Body of pancreas (tissue), 4 donors: ENCODE data around the gene PEAK1.

ENCODE experiments used
- CTCF ChIP-seq, 7 experiments: fragments of 450-650 bp in 4 of 7; fragments of 200-600 bp in 3 of 7; sonication (generic) in 3 of 7; IDR thresholded peaks; one replicate each; pipeline ENCODE4 v1.5.1; 2016 to 2019; ENCODE audit warnings: antibody characterized with exemption in 7 of 7
- POLR2A ChIP-seq, 3 donors: fragments of 450-650 bp; IDR thresholded peaks; one replicate each; pipeline ENCODE4 v1.6.1; 2016; ENCODE audit warnings: antibody characterized with exemption in 3 of 3, mild to moderate bottlenecking in 2 of 3

GRCh38 chr15:77457905-77458265 is 38.0 kb upstream of the PEAK1 start:
- no peak for TF ChIP-seq CTCF (IDR thresholded peaks at IDR 0.05)
- no peak for TF ChIP-seq POLR2A (IDR thresholded peaks at IDR 0.05)
